Ishikawa (cell line): ENCODE measurements around the gene REC8.

ENCODE experiments used
- CEBPB ChIP-seq: IDR thresholded peaks from 2 replicates; pipeline ENCODE4 v1.6.1; 2012
- FOXM1 ChIP-seq: IDR thresholded peaks from 2 replicates; pipeline ENCODE4 v1.6.1; 2012; ENCODE audit warnings: low read depth, borderline replicate concordance
- RAD21 ChIP-seq: IDR thresholded peaks from 2 replicates; pipeline ENCODE4 v1.6.1; 2012; ENCODE audit warnings: low read depth
- ZBTB7A ChIP-seq: IDR thresholded peaks from 2 replicates; pipeline ENCODE4 v1.6.1; 2012; ENCODE audit warnings: low read depth

DNA sequence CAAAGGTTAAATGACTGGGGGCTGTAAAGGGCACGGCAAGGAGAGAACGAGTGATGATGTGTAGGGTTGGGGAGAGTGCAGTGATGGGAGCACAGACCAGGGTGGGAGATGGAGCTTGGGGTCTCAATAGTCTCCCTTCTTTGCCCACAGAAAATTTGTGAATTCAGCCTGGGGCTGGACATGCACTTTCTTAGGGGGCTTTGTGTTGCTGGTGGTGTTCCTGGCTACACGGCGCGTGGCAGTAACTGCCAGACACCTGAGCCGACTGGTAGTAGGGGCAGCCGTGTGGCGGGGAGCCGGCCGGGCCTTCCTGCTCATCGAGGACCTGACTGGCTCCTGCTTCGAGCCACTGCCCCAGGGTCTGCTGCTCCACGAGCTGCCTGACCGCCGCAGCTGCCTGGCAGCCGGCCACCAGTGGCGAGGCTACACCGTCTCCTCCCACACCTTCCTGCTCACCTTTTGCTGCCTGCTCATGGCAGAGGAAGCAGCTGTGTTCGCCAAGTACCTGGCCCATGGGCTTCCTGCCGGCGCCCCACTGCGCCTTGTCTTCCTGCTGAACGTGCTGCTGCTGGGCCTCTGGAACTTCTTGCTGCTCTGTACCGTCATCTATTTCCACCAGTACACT lies 39.7 kb upstream of the REC8 start:
- TF ChIP-seq CEBPB (no peak), RAD21 (no peak), FOXM1 (no peak), ZBTB7A (no peak)
